NCI-H748 (cell line): ENCODE results near the gene MUC4.
"Not testable (repeated sequence)": the region's sequence is repeated elsewhere in the genome, so short reads cannot be mapped to it uniquely, and the experiment has no call there.

Source experiments
- DNase-seq: peaks from one replicate; lab custom pipeline; 2025; ENCODE audit not compliant: unreplicated experiment; lab: John Stamatoyannopoulos, UW

MUC4 gene

DNA sequence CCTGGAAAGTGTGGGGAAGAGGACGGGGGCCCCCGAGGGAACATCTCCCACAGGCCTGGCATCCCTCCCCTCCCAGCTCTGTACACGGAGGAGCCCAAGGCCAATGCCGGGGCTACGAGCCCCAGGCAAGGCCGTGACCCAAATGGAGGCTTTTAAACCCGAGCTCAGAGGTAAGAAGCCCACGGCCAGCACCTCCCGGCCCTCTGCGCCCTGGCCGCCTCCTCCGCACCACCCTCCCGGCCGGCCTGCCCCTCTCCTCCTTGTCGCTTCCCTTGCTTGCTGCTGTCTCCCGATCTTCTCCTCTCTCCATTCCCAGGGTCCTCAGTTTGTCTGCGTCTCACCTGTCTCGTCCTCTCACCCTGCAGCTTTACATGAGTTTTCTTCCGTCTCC lies 1.3 kb downstream of the MUC4 start:
- no peak for DNase-seq

DNA sequence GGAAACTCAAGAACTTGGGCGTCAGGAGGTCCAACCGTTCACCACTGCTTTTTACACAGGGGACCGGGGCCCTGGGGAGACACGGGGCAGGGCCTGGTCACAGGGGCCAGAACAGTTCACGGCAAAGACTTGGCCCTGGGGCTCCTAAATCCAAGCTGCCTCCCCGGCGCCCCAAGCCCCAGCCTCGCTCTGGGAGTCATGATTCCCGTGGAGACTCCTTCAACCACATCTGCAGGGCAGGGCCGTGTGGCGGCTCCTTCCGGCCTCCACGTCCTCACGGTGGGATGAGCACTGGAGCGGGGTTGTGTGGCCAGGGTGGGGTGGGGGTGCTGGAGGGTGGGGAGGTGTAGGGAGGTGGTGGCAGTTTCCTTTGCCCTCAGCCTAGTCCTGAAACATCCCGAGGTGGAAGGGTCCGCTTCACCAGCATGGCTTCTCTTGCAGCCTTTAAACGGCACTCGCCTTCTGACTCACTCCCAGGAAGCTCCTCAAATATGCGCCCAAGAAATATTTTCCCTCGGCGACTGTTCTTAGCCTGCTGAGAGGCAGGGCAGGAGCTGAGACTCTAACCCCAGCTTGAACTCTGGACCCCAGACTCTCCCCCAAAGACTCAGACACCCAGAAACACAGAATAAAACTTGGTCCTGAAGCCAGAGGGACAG lies 1.8 kb downstream of the MUC4 start:
- no peak for DNase-seq

DNA sequence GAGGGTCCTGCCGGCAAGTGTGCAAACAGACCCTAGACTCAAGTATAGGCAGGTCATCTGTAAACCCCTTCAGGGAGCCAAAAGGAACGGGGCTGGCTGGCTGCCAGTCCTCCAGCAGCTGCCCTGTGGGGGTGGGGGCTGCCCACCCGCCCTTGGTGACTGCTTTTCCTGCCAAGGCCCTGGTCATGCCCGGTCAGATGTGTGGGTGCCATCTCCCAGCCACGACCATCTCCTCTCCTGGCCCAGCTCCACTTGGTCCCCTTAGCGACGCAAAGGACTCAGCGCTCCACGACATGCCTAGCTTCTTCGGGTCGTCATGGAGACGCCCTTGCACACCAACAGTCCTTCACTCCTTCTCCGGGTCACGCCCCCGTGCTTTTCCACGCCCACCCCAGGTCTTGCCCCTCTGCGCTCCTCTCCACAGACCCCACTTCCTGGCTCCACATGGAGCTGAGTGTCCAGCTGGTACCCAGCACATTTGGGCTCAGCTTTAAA lies 2.4 kb downstream of the MUC4 start:
- no peak for DNase-seq

DNA sequence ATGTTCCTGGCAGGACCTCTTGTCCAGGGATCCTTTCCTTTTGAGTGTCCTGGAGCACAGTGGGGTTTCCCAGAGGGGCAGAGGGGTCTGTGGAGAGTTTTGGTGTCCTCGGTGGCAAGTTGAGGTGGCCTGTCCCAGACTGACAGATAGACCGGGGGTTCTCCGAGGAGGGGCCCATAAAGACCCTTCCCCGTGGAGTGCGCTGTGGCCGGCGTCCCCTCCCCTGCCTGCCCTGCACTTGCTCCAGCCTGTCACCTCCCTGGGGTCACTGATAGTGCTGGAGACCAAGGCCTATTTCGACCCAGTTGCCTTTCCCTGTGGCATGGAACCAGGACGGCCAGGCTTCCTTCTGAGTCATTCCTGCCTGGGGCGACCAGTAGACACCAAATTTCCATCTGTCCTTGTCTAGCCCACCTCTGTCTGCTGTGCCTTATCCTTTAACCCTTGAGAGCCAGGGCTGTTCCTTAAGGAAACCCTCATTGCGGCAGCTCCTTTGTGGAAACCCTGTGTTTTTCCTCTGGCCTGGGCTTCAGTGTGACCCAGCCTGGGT lies 2.9 kb downstream of the MUC4 start:
- DNase-seq = no peak

DNA sequence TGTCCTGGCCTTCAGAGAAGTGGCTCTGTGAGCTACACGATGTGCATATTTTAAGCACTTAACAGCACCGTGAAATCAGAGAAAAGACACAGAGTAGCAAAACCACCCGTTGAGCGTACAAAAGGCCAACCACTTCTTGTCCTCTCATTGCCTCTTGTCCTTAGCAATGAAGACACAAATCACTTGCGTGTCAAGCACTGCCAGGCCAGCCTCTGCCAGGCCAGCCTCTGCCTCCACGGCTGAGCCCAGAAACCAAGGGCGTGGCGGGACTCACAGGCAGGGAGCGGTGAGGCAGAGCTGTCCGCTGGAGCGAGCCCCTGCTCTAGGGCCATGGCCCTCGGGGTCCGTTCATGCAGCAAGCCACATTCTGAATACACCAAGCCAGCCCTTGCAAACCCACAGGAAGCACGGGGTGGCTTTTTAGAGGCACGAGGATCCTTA lies 4.0 kb downstream of the MUC4 start:
- DNase-seq = no peak

DNA sequence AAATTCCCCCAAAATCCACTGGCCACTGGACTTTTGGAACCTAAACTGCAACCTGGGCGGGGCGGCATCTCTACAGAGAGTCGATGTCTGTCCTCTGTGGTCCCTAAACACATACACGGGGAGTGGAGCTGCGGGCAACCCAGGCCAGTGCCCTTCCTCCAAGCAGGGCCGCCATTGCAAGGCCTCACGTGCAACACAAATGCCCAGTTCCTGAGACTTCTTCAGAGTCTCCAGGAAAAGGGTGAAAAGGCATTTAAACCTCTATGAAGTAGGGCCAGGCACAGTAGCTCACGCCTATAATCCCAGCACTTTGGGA lies 4.9 kb downstream of the MUC4 start:
- DNase-seq = no peak

DNA sequence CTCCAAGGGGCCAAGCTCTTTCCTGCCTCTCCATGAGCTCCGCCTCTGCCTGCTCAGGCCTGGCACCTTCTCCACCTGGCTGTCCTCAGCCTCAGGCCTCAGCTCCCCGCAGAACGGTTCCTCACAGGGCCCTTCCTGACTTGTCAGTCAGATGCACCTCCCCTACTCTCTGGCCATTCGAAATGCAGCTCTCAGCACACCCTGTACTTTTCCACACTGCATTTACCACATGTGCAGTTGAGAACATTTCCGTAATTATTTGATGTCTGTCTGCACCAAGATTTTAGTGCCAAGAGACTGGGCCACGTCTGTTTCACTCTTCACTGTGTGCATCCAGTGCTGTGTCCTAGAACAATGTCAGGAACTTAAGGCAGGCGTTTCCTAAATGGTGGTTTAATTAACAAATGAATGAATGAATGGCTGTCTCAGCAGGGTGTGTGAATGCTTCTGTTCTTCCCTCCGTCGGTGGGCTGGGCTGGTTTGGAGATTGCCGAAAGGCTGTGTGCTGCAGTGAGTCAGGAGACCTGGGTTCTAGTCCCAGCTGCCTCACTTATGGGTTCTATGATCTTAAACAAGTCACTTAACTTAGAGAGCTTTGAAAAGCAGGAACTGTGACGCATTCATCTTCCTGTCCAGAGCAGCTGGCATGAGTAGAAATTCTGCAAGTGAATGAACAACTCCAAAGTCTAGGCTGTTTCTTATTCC lies 5.4 kb downstream of the MUC4 start:
- DNase-seq = no peak

DNA sequence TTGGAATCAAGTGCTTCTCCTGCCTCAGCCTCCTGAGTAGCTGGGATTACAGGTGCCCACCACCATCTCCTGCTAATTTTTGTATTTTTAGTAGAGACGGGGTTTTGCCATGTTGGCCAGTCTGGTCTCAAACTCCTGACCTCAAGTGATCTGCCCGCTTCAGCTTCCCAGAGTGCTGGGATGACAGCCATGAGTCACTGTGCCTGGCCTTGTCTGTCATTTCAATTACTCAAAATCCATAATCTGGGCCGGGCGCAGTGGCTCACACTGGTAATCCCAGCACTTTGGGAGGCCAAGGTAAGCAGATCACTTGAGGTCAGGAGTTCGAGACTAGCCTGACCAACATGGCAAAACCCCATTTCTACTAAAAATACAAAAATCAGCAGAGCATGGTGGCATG lies 6.1 kb downstream of the MUC4 start:
- DNase-seq = not testable (repeated sequence)

DNA sequence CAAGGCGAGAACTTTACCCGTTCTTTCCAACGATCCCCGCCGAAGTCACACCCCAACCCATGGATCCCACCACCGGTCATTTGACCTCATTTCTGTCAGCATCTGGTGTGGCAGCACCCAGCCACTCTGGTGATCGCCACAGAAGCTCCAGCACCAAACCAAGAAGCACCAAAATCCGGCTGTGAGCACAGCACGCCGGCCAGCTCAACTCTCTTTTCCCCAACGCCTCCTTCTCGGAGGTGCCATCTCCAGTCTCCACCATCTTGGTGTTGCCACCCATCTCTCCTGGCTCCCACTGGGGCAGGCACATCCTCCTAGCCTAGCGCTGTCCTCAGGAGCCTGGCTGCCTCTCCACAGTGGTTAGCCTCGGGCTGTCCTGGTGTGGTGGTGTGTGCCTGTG lies 6.5 kb downstream of the MUC4 start:
- DNase-seq = no peak

DNA sequence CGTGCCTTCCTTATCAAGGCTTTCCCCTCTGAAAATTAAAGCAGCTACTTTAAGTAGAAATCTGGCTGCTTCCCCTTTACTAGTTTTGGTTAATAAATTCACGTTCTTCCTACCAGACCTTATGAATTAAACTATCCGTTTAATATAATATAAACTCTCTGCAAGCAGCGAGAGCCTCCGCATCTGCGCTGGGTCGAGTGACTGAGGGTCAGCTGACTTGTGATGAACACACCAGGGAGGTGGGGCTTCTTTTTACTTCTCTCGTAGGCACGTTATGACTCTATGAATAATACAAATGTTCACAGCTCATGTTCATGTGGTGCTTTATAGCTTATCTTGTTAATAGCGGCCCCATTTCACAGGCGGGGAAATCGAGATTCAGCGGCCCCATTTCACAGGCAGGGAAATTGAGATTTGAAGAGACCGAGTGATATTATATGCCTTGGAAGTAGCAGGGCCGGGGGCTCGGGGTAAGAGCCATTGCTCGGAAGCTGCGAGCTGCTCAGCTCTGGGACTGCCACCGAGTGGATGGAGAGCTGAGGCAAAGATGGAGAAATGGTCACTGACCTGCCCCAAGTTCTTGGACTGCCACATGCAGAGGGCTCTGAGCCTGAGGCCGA lies 8.3 kb downstream of the MUC4 start:
- DNase-seq = no peak

DNA sequence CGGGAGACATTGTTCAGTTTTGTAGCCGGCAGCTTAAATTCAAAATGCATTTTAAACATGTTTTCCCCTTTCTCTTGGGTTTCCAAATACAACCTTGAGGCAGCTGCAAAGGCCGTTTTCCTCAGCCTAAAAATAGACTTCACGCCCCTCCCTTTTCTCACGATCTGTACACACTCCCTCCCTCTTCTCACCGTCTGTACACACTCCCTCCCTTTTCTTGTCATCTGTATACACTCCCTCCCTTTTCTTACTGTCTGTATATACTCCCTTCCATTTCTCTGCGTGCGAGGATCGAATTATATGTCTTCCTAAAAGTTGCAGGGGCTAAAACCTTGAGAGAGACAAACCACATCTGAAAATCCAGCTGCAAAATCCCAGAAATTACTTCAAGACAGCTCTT lies 8.9 kb downstream of the MUC4 start:
- DNase-seq = peak; percentile 6

DNA sequence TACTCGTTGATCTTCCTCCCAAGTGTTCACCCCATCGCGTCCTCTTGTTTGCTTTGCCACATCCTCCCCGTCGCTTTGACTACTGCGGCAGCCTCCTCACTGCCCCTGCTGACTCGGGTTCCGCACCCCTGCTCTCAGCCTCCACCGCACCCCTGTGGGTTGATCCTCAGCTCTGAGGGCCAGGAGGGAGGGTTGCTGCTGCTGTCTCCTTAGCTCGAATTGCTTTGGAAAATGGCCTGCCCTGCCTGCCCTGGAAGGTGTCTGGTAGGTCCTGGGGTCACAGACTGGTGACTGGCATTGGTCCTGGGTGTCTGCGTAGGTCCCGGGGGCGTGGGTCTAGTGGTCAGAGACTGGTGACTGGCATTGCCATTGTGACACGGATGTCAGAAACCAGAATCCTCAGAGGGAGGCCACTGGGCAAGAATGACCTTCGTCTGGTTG lies 9.4 kb downstream of the MUC4 start:
- DNase-seq = no peak

DNA sequence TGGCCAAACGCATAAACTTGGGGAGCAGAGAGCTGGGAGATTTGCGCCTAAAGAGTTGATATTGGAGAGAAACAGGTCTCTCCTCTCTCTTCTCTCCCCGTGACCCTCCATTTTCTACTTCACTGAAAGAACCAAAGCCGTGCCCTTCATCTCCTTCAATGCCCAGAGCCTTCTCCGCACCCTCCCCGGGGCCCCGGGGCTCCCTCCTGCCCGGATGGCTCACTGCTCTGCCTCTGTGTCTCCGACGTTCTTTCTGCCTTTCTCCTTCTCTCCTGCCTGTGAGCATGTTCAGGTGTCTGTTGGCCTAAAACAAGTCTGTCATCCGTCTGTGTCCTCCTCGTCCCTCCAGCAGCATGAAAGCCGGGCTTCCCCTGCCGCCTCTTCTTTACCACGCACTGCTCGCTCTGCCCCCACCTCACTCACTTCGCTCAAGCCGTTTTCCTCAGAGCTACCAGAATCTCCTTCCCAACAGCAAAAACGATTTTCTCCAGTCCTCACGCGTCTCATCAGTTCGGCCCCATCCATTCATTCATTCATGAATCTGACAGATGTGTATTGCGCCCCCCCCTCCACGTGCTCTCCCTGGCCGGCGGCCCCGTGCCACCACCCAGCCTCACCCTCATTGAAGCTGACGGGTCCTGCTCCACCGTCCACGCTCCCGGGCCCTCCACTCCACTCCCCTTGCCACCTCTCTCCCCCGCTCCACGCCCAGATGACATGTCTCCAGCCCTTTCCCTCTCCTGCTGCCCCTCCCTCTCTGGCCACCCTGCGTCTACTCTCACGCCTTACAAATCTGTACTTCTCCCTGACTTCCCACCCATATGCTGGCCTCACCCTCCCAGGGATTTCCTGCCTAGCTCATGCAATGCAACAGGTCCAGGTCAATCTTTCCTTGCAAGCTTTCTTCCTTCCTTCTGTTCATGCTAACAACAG lies 10.2 kb downstream of the MUC4 start:
- DNase-seq = no peak

DNA sequence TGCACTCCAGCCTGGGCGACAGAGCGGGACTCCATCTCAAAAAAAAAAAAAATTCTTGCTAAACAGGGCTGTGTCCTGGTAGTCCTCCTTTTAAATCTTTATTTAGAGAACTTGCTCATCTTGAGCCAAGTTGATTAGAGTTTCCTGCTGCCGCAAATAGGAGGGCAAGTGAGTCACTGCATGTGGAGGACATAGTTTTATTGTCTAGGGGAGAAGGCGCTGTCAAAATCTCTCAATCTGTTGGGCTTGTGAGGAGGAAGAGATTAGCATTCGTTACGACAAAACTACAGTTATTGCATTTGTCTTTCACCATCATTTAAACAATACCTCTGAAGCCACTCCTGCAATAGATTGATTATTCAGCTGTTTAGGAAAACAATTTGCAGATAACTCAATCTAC lies 11.5 kb downstream of the MUC4 start:
- no peak for DNase-seq

DNA sequence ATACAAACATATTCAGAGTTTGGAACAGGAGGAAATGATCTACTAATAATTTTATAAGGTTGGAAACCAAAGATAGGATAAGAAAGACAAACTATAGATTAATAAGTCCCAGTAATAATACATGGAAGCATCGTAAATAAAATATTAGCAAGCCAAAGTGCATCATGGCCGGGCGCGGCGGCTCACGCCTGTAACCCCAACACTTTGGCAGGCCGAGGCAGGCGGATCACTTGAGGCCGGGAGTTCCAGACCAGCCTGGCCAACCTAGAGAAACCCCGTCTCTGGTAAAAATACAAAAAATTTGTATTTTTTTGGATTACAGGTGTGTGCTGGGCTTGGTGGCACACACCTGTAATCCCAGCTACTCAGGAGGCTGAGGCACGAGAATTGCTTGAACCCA lies 14.9 kb downstream of the MUC4 start:
- no peak for DNase-seq

DNA sequence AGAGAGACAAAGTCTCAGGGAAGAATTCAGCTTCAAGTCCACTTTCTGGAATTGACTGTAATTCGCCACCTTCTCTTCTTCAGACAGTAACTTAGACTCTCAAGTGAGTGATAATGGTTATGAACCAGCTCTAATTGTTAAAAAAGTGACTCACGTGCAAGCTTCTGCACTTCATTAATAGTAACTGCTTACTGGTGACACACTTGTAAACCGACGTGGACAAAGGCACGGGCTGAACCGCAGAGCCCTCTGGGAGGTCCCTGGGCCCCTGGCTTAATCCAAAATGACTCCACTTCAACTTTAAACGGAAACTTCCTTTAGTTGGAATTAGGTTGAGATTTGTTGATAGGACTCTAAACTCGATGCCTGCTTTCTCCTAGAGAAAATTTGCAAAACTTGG lies 17.0 kb downstream of the MUC4 start:
- DNase-seq = no peak

DNA sequence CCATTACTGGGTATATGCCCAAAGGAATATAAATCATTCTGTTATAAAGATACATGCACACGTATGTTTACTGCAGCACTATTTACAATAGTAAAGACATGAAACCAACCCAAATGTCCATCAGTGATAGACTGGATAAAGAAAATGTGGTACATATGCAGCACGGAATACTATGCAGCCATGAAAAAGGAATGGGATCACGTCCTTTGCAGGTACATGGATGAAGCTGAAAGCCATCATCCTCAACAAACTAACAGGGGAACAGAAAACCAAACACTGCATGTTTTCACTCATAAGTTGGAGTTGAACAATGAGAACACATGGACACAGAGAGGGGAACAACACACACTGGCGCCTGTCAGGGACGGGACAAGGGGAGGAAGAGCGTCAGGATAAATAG lies 19.1 kb downstream of the MUC4 start:
- not testable (repeated sequence) for DNase-seq

DNA sequence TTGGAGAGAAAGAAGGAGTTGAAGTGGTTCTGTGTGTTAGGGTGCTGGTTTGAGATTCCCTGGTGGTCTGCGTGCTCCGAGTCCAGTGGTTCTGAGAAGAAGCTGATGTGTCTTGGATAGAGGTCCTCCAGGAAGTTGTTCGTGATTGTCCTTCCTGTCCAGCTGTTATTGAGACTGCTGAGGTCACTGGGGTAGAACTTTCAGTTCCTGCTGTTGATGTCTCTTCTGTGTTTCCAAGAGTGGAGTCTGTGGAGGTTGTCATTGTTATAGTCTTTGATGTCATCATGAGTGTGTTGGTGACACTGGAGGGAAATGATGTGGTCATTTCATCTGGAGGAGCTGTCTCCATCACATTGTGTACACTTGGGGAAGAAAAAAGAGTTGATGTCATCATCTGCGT lies 20.8 kb downstream of the MUC4 start:
- no peak for DNase-seq

DNA sequence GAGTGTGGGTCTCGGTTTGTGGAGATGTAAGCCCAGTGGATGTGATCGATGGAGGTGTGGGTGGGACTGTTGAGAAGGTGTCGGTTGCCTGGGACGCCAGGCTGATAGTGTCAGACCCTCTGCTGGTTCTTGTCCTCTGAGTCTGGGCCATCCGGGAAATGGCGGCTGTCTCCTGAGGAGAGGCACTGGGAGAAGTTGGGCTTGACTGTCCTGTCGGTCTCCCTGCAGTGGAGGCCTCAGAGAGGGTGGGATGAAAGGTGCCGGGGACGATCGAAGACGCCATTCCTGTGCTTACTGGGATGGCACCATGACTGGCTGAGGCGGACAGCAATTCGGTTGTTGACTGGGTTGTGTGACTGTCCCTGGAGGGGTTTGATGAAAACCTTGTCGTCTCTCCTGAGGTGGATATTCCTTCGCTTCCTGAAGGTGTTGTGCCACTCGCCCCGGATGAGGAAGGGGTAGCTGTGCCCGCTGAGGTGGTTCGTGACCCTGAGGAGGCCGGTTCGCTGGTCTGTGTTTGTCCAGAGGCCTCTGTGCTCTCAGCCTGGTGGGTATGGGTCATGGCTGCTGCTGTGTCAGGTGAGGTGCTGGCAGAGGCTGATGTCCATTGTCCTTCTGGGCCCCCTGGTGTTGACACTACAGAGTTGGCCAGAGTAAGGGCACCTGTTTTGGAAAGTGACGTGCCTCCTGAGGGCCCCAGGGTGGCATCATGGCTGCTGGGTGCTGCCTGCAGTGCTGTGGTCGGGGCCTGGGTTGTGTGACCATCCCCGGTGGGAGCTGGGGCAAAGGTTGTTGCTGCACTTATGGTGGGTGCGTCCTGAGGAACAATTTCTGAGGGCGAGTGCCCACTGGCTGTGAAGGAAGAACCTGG lies 22.8 kb downstream of the MUC4 start:
- no peak for DNase-seq

DNA sequence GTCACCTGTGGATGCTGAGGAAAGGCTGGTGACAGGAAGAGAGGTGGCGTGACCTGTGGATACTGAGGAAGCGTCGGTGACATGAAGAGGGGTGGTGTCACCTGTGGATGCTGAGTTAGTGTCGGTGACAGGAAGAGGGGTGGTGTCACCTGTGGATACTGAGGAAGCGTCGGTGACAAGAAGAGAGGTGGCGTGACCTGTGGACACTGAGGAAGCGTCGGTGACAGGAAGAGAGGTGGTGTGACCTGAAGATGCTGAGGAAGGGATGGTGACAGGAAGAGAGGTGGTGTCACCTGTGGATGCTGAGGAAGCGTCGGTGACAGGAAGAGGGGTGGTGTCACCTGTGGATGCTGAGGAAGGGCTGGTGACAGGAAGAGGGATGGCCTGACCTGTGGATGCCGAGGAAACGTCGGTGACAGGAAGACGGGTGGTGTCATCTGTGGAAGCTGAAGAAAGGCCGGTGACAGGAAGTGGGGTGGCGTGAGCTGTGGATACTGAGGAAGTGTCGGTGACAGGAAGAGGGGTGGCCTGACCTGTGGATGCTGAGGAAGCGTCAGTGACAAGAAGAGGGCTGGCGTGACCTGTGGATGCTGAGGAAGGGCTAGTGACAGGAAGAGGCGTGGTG lies 25.8 kb downstream of the MUC4 start:
- not testable (repeated sequence) for DNase-seq
